HG03575 (cell line): ENCODE data around the gene PAX5.

Experiments
- ATAC-seq: cut with Tn5 transposase; IDR thresholded peaks from one replicate; pipeline ENCODE4 v1.9.1; 2021; ENCODE audit not compliant: unreplicated experiment, insufficient number of reproducible peaks, low FRiP score; ENCODE audit errors: extremely low read depth

PAX5 gene

GRCh38 chr9:36968574-36969215 is 65.4 kb downstream of the PAX5 start:
- ATAC-seq, result no peak

- no peak for ATAC-seq
Measured at GRCh38 chr9:36967997-36968396, 66.1 kb downstream of the PAX5 start.

DNA sequence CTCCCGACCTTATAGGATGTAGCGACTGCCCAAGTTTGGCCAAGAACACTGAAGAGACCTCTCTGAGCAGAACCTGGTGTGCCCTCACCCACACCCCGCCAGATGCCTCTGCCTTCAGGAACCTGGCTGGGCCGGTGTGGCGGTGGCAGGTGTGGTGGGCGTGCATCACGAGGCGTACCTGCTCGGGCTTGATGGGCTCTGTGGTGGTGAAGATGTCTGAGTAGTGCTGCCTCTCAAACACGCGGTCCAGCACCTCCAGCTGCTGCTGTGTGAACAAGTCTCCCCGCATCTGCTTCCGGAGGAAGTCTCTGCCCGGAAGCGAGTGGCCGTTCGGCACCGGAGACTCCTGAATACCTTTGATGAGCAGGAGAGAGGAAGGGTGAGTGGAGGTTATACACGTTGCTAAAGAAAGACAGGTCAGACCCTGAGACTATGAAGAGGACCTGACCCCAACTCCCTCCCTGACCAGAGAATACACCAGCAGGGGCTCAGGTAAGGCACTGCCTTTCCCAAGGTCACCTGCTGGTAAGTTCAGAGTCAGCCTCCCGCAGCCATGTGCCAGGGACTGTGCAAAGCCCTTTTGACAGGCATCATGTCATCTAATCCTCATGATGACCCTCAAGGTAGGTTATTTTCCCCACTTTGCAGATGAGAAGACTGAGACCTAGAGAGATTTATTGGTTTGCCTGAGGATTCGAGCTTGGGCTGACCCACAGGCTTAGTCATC is 67.5 kb downstream of the PAX5 start:
- ATAC-seq, result no peak

DNA sequence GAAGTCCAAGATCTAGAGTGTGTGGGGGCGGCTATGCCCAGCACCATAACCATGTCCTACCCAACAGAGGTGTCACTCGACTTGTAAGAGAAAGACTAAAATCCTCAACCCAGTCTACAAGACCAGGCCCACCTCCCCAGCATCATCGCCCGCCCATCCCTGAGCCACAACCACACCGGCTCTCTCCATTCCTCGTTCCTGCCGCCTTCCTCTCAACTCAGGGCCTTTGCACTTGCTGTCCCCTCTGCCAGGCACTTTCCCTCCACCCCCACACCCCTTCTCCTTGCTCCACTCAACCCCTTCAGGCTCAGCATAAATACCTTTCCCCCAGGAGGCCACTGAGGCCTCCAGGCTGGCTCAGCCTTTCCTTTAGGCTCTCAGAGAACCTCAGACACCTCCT is 69.3 kb downstream of the PAX5 start:
- no peak for ATAC-seq

DNA sequence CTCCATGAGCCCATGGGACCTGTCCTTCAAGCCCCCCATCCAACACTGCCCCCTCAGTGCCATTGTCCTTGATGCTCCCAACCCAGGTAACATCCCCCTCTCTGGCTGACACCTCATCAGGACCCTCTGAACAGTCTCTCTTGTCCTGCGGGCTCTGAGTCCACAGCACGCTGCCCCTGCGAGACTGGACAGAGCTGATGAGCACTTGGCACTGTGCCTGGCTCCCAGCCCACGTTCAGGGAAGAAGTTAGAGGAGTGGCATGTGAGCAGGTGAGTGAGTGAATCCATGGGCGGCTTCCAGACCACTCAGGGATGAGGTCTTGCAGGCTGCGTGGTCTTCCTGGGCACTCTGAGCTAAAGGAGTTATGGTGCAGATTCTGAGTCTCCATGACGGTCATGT is 70.7 kb downstream of the PAX5 start:
- no peak for ATAC-seq

DNA sequence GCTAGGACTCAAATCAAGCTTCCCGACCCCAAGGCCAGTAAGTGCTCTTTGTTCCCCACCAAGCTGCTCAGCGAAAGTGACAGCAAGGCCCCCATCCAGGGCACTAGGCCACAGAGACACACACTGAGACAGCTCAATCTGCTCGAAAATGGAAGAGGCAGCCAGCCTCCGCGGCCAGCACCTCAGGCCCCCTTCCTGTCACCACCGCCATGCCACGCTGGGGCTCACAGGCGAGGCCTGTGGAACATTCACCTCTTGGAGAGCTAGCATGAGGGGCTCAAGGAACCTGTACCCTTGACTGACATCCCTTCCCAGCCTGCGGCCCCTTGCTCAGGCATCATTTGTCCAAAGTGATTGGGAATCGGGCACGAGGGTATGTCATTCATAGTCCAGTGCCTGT is 71.4 kb downstream of the PAX5 start:
- ATAC-seq, result no peak

GRCh38 chr9:36961561-36962325 is 72.3 kb downstream of the PAX5 start:
- no peak for ATAC-seq

- no peak for ATAC-seq
Measured at GRCh38 chr9:36961051-36961450, 73.0 kb downstream of the PAX5 start.

- ATAC-seq, result no peak
Measured at GRCh38 chr9:36960575-36960955, 73.5 kb downstream of the PAX5 start.

- ATAC-seq, result no peak
Measured at GRCh38 chr9:36959681-36960574, 74.1 kb downstream of the PAX5 start.

DNA sequence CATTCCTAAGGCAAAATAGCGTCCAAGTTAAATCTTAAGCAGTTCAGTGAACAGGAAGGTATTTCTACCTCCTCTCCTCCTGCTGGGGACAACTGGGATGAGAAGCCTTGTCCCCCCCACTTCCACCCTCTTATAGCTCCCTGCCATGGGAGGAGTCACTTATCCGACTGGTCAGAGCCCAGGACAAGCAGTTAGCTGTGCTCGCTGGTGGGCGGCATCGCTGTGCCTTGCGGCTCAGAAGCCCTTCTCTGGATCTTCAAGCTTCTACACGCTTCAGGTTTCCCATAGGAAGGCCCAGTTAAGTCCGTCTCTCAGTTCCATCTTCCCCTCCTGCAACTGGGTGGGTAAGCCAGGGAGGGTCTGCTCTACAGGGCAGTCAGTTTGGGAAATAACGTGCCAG is 77.2 kb downstream of the PAX5 start:
- no peak for ATAC-seq

DNA sequence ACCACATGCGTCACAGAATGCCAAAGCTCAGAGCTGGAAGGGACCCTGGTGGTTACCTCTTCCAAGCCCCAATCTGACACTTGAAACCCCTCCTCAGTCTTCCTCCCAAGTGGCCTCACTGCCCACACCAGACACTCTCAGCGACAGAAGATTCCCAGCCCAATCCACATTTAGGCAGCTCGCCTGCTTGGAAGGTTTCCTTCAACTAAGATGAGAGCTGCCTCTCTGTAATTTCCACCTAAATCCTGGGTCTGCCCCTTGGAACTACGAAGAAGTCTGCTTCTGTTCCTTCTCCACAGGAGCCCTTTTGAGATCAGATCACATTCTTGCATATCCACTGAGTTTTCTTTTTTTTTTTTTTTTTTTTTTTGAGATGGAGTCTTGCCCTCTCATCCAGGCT is 83.7 kb downstream of the PAX5 start:
- no peak for ATAC-seq

DNA sequence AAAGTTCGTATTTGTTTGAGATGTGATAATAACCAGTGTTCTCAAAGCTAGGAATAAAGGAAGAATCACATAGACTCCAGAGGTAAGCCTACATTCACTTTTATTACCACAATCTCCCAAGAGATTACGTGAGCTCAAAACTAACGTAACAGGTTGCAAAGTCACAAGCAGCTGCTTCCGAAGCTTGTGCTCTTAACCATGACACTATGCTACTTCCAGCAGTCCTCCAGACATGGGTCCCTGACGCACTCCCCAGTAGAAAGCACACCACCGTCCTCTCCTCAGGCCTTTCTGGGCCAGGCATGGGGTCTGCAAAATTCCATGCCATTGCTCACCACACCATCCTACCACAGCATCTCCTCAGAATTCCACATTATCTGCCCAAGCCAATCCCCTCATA is 84.6 kb downstream of the PAX5 start:
- no peak for ATAC-seq

DNA sequence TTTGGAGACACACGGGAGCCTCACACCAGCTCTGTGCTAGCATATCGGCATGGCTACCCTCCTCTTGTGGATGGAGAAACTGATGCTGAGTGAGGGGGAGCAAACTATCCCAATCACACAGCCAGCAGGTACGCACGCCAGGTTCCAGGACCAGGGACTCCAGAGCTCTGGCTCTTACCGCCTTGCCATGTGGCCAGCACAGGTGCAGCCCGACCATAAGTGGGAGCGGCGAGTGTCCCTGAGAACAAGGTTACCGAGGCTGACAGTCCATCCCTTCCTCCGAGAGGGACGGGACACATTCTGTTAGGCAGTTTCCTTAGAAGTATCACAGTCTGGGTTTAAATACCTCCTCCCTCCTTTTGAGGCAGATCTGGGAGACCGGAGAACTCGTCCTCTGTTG is 86.0 kb downstream of the PAX5 start:
- no peak for ATAC-seq

GRCh38 chr9:36946653-36947052 is 87.4 kb downstream of the PAX5 start:
- ATAC-seq, result no peak

DNA sequence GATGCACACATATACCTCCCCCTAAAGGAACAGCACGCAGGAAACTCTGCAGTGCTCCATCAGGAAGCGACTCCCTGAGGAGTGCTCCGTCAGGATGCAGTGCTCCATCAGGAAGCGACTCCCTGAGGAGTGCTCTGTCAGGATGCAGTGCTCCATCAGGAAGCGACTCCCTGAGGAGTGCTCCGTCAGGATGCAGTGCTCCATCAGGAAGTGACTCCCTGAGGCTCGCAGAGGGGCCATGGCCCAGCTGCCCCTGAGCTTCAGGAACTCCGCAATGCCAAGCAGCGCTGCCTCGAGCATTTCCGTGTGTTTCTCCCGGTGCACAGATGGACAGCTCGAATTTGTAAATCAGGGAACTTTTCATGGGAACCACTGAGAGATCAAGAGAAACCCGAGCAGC is 88.1 kb downstream of the PAX5 start:
- ATAC-seq, result no peak

GRCh38 chr9:36942891-36943290 is 91.2 kb downstream of the PAX5 start:
- ATAC-seq, result no peak

DNA sequence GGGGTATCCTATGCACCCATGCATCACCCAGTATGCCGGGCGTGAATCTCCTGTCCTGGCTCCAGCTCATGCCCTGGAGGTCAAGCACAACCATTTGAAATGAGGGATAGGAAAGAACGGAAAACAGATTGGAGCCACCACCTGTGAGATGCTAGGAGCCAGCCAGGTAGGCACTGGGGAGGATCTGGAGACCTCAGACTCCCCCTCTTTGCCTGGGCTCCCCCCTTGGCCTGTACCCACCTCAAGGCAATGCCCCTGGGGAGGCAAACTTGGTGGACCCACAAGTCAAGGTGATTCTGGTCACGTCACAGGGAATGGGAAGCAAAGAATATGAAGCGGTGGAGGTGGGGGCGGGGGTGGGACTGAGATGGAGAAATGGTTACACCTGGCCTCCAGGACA is 92.6 kb downstream of the PAX5 start:
- ATAC-seq, result no peak

- ATAC-seq, result no peak
Measured at GRCh38 chr9:36940881-36941280, 93.2 kb downstream of the PAX5 start.
